Brain microvascular endothelial cell (primary cell): ENCODE measurements around the gene PEX5L.

Experiments
- DNase-seq: peaks from one replicate; pipeline ENCODE4 v3.0.0-alpha.2; 2020
- H3K27ac ChIP-seq: fragments of 250-450 bp; sonication (Bioruptor Pico); 2 replicates; pipeline ENCODE4 v1.5.1; 2020; ENCODE audit warnings: mild to moderate bottlenecking, moderate library complexity
- H3K27me3 ChIP-seq: fragments of 250-450 bp; sonication (Bioruptor Pico); replicated peaks from 2 replicates; pipeline ENCODE4 v1.5.1; 2020; ENCODE audit warnings: mild to moderate bottlenecking
- H3K36me3 ChIP-seq: fragments of 250-450 bp; sonication (Bioruptor Pico); replicated peaks from 2 replicates; pipeline ENCODE4 v1.5.1; 2020; ENCODE audit warnings: mild to moderate bottlenecking
- H3K4me3 ChIP-seq: 2 replicates; pipeline ENCODE4 v1.5.1; 2011; ENCODE audit warnings: low read depth, mild to moderate bottlenecking, control low read depth, low read length, moderate library complexity
- CTCF ChIP-seq: IDR thresholded peaks from 2 replicates; pipeline ENCODE4 v1.5.1; 2011; ENCODE audit warnings: low read depth, mild to moderate bottlenecking, moderate library complexity, low read length, control low read depth, inconsistent platforms; ENCODE audit errors: missing control alignments
- in situ Hi-C: cut with HindIII; loops from 2 replicates; pipeline ENCODE4 v1.10.0; 2017; ENCODE audit warnings: low sequenced_read_pairs, low pct_ligation_motif_present

The PEX5L gene

DNA sequence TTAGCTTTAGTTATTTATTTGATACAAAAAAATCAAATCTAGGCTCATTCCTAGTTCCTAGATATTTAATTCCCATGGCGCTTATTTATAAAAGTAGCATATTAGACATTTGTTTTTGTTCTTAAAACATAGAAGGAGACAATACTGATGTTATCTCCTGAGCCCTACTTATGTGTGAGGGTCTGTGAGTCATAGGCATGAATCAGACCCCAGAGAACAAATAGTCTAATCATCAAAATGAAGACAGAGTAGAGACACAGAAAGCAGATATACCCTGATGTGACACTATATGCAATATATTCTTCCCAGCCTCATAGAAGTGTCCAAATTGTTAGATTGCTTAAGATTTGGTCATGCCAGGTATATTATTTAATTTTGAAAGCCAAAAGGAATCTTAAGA, 44.9 kb downstream of the PEX5L start:
- in situ Hi-C loops, result no loop called here
- no peaks in the 10 kb centered on the region for H3K27me3 ChIP-seq
- no peak for DNase-seq

GRCh38 chr3:179991104-179991503, 45.6 kb downstream of the PEX5L start:
- no peak overlapping the region for H3K27ac ChIP-seq
- no peak for TF ChIP-seq CTCF
- no peak overlapping the region for H3K4me3 ChIP-seq
- DNase-seq, result no peak
- H3K36me3 ChIP-seq, result no peaks in the 10 kb centered on the region
- in situ Hi-C loops, result no loop called here
- H3K27me3 ChIP-seq, result no peaks in the 10 kb centered on the region

More for the DNA sequence above, 44.9 kb downstream of the PEX5L start:
- Histone ChIP-seq H3K4me3 (no peak overlapping the region), H3K27ac (no peak overlapping the region), H3K36me3 (no peaks in the 10 kb centered on the region)
- TF ChIP-seq CTCF, result no peak

DNA sequence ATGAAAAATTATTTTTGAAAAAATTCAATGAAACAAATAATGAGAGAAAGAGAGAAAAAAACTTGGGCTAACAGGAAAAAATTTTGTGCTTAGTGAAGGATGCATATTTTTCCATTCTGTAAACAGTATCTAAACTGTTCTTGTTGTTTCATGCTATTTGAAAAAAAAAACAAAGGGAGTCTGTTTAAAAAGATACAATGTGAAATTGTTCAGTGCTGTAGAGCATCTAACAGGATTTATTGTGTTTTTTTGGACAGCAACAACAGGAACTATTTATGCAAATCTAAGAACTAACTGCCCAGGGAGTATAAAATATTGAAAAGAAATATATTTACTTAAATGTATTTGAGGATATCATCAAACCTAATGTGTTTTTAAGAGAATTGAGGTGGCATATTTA, 55.1 kb downstream of the PEX5L start:
- Histone ChIP-seq H3K27me3 (no peaks in the 10 kb centered on the region), H3K4me3 (no peak overlapping the region), H3K27ac (no peak overlapping the region), H3K36me3 (no peaks in the 10 kb centered on the region)
- no peak for DNase-seq
- no peak for TF ChIP-seq CTCF
- in situ Hi-C loops, result no loop called here

DNA sequence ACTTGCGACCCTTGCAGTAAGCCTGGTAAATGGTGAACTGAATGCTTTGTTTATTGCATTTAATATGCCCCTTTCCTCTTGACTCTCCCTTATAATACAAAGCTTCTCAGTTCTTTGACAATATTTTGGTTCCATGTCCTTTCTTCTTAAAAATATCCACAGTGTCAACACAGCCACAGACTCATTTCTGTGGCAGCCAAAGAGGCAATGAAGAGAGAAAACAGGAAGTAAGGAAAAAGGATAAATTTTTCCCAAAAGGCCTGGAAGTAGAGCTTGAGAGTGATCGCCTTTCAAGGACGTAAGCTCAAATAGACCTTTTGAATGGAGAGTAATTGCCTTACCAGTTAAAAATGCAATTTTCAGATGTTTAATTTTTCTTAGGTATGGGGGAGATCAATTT, 59.4 kb downstream of the PEX5L start:
- no peak for TF ChIP-seq CTCF
- in situ Hi-C loops, result no loop called here

GRCh38 chr3:179973931-179974361, 62.8 kb downstream of the PEX5L start:
- in situ Hi-C loops, result no loop called here
- no peak for TF ChIP-seq CTCF
- H3K27ac ChIP-seq, result no peak overlapping the region
- H3K4me3 ChIP-seq, result no peak overlapping the region
- no peaks in the 10 kb centered on the region for H3K27me3 ChIP-seq
- no peak for DNase-seq
- no peaks in the 10 kb centered on the region for H3K36me3 ChIP-seq

More for the DNA sequence above, 59.4 kb downstream of the PEX5L start:
- no peak for DNase-seq
- Histone ChIP-seq H3K27me3 (no peaks in the 10 kb centered on the region), H3K27ac (no peak overlapping the region), H3K4me3 (no peak overlapping the region), H3K36me3 (no peaks in the 10 kb centered on the region)

DNA sequence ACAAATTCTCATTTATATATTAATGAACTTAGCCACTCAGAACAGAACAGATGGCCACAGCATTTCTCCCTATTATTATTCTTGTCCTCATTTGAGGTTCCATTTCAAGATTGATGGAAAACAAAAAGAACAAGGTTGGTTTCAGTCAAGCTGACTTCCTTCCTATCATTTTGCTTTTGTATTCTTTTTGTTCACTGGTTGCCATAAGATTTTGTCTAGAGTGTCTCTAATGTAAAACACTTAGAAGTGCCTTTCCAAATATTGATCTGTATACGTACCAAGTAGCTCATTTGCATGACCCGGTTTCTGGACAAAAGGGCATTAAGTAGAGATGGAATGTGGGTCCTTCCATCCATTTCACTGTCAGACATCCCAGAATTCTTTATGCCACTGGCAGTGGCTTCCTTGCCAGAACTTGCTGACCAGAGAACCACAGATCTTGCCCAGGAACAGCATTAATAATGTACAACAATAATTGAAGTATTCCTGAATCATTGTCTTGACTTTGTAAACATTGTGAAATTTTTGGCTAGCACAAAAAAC, 63.8 kb downstream of the PEX5L start:
- no peak for DNase-seq
- Histone ChIP-seq H3K27ac (no peak overlapping the region), H3K36me3 (no peaks in the 10 kb centered on the region), H3K4me3 (no peak overlapping the region), H3K27me3 (no peaks in the 10 kb centered on the region)
- in situ Hi-C loops, result no loop called here
- no peak for TF ChIP-seq CTCF
